Lower leg skin (tissue), 3 donors: Measurements from ENCODE around the gene ATP8B4.

Source experiments
- POLR2A ChIP-seq, 2 donors: fragments of 450-650 bp; IDR thresholded peaks; one replicate each; pipeline ENCODE4 v1.6.1; 2016 to 2017; ENCODE audit warnings: antibody characterized with exemption in 2 of 2, mild to moderate bottlenecking in 1 of 2, moderate library complexity in 1 of 2
- TF ChIP-seq, protein P1 (sequence below), 3 donors: fragments of 450-650 bp; IDR thresholded peaks; one replicate each; pipeline ENCODE4 v1.5.1; 2016; ENCODE audit warnings: antibody characterized with exemption in 3 of 3, mild to moderate bottlenecking in 3 of 3, moderate library complexity in 2 of 3

DNA sequence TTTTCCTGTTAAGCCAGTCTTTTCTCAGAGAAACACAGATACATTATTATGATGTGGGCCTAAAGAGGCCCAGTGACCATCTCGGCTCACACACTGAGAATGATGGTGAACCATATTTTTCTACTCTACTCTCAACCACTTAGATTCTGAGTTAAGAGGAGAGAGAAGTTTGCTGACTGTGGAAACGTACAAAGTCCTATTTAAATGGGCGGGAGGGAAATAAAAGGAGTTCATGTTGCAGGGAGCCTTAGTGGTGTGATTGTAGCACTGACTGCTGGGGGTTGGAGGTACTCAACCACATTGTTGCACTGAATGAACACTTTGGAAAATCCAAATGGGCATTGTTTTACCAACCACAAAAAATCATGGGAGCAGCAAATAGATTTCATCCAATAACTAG, 51.0 kb downstream of the ATP8B4 start:
- TF ChIP-seq, protein P1, sequence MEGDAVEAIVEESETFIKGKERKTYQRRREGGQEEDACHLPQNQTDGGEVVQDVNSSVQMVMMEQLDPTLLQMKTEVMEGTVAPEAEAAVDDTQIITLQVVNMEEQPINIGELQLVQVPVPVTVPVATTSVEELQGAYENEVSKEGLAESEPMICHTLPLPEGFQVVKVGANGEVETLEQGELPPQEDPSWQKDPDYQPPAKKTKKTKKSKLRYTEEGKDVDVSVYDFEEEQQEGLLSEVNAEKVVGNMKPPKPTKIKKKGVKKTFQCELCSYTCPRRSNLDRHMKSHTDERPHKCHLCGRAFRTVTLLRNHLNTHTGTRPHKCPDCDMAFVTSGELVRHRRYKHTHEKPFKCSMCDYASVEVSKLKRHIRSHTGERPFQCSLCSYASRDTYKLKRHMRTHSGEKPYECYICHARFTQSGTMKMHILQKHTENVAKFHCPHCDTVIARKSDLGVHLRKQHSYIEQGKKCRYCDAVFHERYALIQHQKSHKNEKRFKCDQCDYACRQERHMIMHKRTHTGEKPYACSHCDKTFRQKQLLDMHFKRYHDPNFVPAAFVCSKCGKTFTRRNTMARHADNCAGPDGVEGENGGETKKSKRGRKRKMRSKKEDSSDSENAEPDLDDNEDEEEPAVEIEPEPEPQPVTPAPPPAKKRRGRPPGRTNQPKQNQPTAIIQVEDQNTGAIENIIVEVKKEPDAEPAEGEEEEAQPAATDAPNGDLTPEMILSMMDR (IDR thresholded peaks at IDR 0.05), result no peak
- no peak for TF ChIP-seq POLR2A (IDR thresholded peaks at IDR 0.05)
